Nephron progenitor cell (in vitro differentiated cells): Measurements from ENCODE around the gene FLVCR1.

Experiments
- DNase-seq: peaks from one replicate; pipeline ENCODE4 v3.0.0; 2021
- H3K27ac Mint-ChIP-seq: 2 replicates; pipeline ENCODE4 v1.8.0; 2021; ENCODE audit warnings: mild to moderate bottlenecking, moderate library complexity, mixed read lengths
- H3K27me3 Mint-ChIP-seq: 2 replicates; pipeline ENCODE4 v1.8.0; 2021; ENCODE audit warnings: mild to moderate bottlenecking, low read depth, mixed read lengths; ENCODE audit not compliant: poor library complexity
- H3K36me3 Mint-ChIP-seq: 2 replicates; pipeline ENCODE4 v1.8.0; 2021; ENCODE audit warnings: low read depth, mixed read lengths
- H3K4me1 Mint-ChIP-seq: 2 replicates; pipeline ENCODE4 v1.8.0; 2021; ENCODE audit warnings: mixed read lengths
- H3K4me3 Mint-ChIP-seq: 2 replicates; pipeline ENCODE4 v1.8.0; 2021; ENCODE audit warnings: mild to moderate bottlenecking, moderate library complexity, mixed read lengths
- H3K9me3 Mint-ChIP-seq: 2 replicates; pipeline ENCODE4 v1.8.0; 2021; ENCODE audit warnings: mild to moderate bottlenecking, moderate library complexity, mixed read lengths
- CTCF ChIP-seq: fragments of 200-600 bp; sonication (generic); IDR thresholded peaks from 2 replicates; pipeline ENCODE4 v1.5.0; 2021; ENCODE audit warnings: antibody characterized with exemption

FLVCR1 gene

GRCh38 chr1:212945056-212945455 lies 87.0 kb downstream of the FLVCR1 start:
- Mint-ChIP-seq H3K4me3 (no peak overlapping the region), H3K27ac (no peak overlapping the region), H3K27me3 (peaks cover 13% of the 10 kb centered on the region), H3K36me3 (peaks cover 6% of the 10 kb centered on the region), H3K4me1 (peaks cover 13% of the 10 kb centered on the region), H3K9me3 (peaks cover 20% of the 10 kb centered on the region)
- no peak for TF ChIP-seq CTCF
- DNase-seq: no peak

DNA sequence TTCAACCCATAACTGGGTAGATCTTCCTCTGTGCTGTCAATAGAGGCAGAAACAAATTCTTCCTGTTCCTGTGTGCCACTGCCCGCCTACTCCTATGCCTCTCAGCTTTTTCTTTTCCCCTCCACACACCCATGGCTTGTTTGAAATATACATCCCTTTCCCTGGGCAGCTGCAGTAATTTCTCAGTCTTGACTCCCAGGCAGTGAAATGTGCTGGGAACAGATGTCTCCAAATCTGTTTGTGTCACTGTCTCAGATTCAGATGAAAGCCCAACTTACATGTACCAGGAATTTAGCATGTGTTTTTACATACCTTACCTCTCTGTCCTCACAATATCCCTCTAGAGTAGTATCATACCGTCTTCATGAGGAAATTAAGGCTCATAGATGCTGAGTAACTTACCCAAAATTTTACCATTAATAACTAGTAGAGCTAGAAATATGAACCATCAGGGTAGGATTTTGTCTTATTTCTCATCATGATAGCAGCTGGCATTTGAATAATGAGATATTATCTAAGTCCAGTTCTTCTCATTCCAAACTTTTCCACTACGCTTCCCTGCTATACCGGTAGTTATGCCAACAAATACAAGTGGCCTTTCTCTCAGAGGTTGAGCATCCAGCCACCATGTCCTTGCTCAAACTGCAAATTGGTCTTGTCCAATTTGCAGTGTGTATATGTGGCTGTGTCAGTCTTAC lies 87.5 kb downstream of the FLVCR1 start:
- Mint-ChIP-seq H3K4me3 (no peak overlapping the region), H3K27ac (no peak overlapping the region), H3K4me1 (peaks cover 16% of the 10 kb centered on the region), H3K36me3 (peaks cover 6% of the 10 kb centered on the region), H3K27me3 (peaks cover 16% of the 10 kb centered on the region), H3K9me3 (peaks cover 15% of the 10 kb centered on the region)
- DNase-seq: no peak
- no peak for TF ChIP-seq CTCF

DNA sequence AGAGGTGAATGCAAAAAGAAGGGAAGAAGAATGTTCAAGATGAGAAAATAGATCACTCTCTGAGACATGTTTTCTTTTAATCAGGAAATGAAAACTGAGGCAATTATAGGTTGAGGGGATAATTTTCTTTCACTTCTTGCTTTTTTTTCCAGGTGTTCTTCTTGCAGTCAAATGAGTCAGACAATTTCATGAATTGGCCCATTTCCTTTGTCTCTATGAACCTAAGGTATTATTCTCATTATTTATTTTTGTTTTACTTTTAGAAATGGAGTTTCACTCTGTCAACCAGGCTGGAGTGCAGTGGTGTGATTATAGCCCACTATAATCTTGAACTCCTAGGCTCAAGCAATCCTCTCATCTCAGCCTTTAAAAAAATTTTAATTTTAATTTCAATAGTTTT lies 88.8 kb downstream of the FLVCR1 start:
- no peak overlapping the region for H3K4me3 Mint-ChIP-seq
- H3K27me3 Mint-ChIP-seq: peaks cover 16% of the 10 kb centered on the region
- peaks cover 7% of the 10 kb centered on the region for H3K9me3 Mint-ChIP-seq
- TF ChIP-seq CTCF: no peak
- H3K4me1 Mint-ChIP-seq: peaks cover 19% of the 10 kb centered on the region
- peak overlapping the region; percentile 72 for H3K27ac Mint-ChIP-seq
- no peak for DNase-seq
- no peaks in the 10 kb centered on the region for H3K36me3 Mint-ChIP-seq
